Upper lobe of left lung (tissue), 4 donors: ENCODE data around the gene RNF224.

Experiments used
- CTCF ChIP-seq, 6 experiments: fragments of 450-650 bp in 4 of 6; fragments of 200-600 bp in 2 of 6; sonication (generic) in 2 of 6; IDR thresholded peaks; one replicate each; pipeline ENCODE4 v1.5.1; 2016 to 2019; ENCODE audit warnings: antibody characterized with exemption in 6 of 6
- EP300 ChIP-seq, 4 donors: sonication (generic); formaldehyde crosslinking; IDR thresholded peaks; one replicate each; pipeline ENCODE4 v1.5.1; 2017; ENCODE audit warnings: antibody characterized with exemption in 4 of 4, control low read depth in 2 of 4
- POLR2A ChIP-seq, 4 donors: fragments of 450-650 bp; IDR thresholded peaks; one replicate each; pipeline ENCODE4 v1.5.1; 2016 to 2017; ENCODE audit warnings: antibody characterized with exemption in 4 of 4, mild to moderate bottlenecking in 2 of 4
- POLR2AphosphoS5 ChIP-seq, 2 donors: sonication (generic); formaldehyde crosslinking; IDR thresholded peaks; one replicate each; pipeline ENCODE4 v1.5.1; 2017; ENCODE audit warnings: antibody characterized with exemption in 2 of 2

GRCh38 chr9:137202966-137203365 is 24.3 kb upstream of the RNF224 start:
- no peak for TF ChIP-seq POLR2A (IDR thresholded peaks at IDR 0.05)
- TF ChIP-seq CTCF (IDR thresholded peaks at IDR 0.05), result no peak
- TF ChIP-seq EP300 (IDR thresholded peaks at IDR 0.05), result no peak
- TF ChIP-seq POLR2AphosphoS5 (IDR thresholded peaks at IDR 0.05), result no peak
